GM23338 (cell line): Measurements from ENCODE around the gene DUSP19. TPM values are rescaled to one million over a fixed set of nuclear protein-coding genes. Genes with fewer than 3 reads are reported as not detected.

Experiments used
- ATAC-seq: fragments of 200-7000 bp; cut with Tn5 transposase; 3 replicates; pipeline ENCODE4 v1.9.1; 2020
- DNase-seq: peaks from one replicate; pipeline ENCODE4 v3.0.0-alpha.2; 2015; ENCODE audit warnings: low spot score
- H2AFZ ChIP-seq: fragments of 200-600 bp; sonication (generic); 2 replicates; pipeline ENCODE4 v1.8.0; 2016; ENCODE audit warnings: antibody characterized with exemption, mild to moderate bottlenecking, moderate library complexity
- H3F3A ChIP-seq: fragments of 200-600 bp; sonication (generic); replicated peaks from 2 replicates; pipeline ENCODE4 v1.8.0; 2017; ENCODE audit warnings: antibody characterized with exemption, mixed run types, low read depth
- H3K27ac ChIP-seq: fragments of 200-600 bp; sonication (generic); 2 replicates; pipeline ENCODE4 v1.6.1; 2016; ENCODE audit warnings: low read depth
- H3K27me3 ChIP-seq: fragments of 200-600 bp; sonication (generic); 2 replicates; pipeline ENCODE4 v1.8.0; 2016; ENCODE audit warnings: mild to moderate bottlenecking, mixed run types, moderate library complexity; ENCODE audit not compliant: insufficient read depth
- H3K36me3 ChIP-seq: fragments of 200-600 bp; sonication (generic); 2 replicates; pipeline ENCODE4 v1.8.0; 2016; ENCODE audit warnings: mild to moderate bottlenecking; ENCODE audit not compliant: insufficient read depth
- H3K4me1 ChIP-seq: fragments of 200-600 bp; sonication (generic); 2 replicates; pipeline ENCODE4 v1.8.0; 2016; ENCODE audit warnings: mild to moderate bottlenecking, moderate library complexity; ENCODE audit not compliant: insufficient read depth
- H3K4me2 ChIP-seq: fragments of 200-600 bp; sonication (generic); 2 replicates; pipeline ENCODE4 v1.7.1; 2017; ENCODE audit warnings: mixed run types
- H3K4me3 ChIP-seq: fragments of 200-600 bp; sonication (generic); 2 replicates; pipeline ENCODE4 v1.6.1; 2016; ENCODE audit warnings: mixed run types
- H3K79me2 ChIP-seq: fragments of 200-600 bp; sonication (generic); replicated peaks from 2 replicates; pipeline ENCODE4 v1.8.0; 2017; ENCODE audit warnings: mild to moderate bottlenecking; ENCODE audit not compliant: insufficient read depth
- H3K9me2 ChIP-seq: fragments of 200-600 bp; sonication (generic); 2 replicates; pipeline ENCODE4 v1.8.0; 2017; ENCODE audit not compliant: insufficient read depth
- H4K20me1 ChIP-seq: fragments of 200-600 bp; sonication (generic); replicated peaks from 2 replicates; pipeline ENCODE4 v1.8.0; 2017; ENCODE audit warnings: mild to moderate bottlenecking; ENCODE audit not compliant: insufficient read depth
- H3K27ac Mint-ChIP-seq: 2 replicates; pipeline ENCODE4 v1.8.0; 2020; ENCODE audit warnings: inconsistent platforms, mild to moderate bottlenecking, moderate library complexity, mixed read lengths
- H3K27me3 Mint-ChIP-seq: 3 replicates; pipeline ENCODE4 v1.8.0; 2022; ENCODE audit warnings: low read depth, mild to moderate bottlenecking, moderate library complexity, mixed read lengths, inconsistent platforms; ENCODE audit not compliant: insufficient read depth, poor library complexity
- H3K36me3 Mint-ChIP-seq: 3 replicates; pipeline ENCODE4 v1.8.0; 2021; ENCODE audit warnings: low read depth, mild to moderate bottlenecking, inconsistent platforms, moderate library complexity, mixed read lengths
- H3K4me1 Mint-ChIP-seq: 3 replicates; pipeline ENCODE4 v1.8.0; 2020; ENCODE audit warnings: mild to moderate bottlenecking, inconsistent platforms, mixed read lengths
- H3K4me3 Mint-ChIP-seq: 3 replicates; pipeline ENCODE4 v1.8.0; 2021; ENCODE audit warnings: moderate library complexity, mild to moderate bottlenecking, inconsistent platforms, mixed read lengths
- H3K9me3 Mint-ChIP-seq: 3 replicates; pipeline ENCODE4 v1.8.0; 2020; ENCODE audit warnings: moderate library complexity, mild to moderate bottlenecking, inconsistent platforms, mixed read lengths
- CREB1 ChIP-seq: fragments of 250-450 bp; sonication (Bioruptor Pico); IDR thresholded peaks from 2 replicates; pipeline ENCODE4 v1.5.0; 2020; ENCODE audit warnings: low read depth, mild to moderate bottlenecking, moderate library complexity
- ETS1 ChIP-seq: IDR thresholded peaks from 2 replicates; pipeline ENCODE4 v1.6.1; 2016; ENCODE audit warnings: antibody characterized with exemption
- EZH2 ChIP-seq: fragments of 200-600 bp; sonication (generic); IDR thresholded peaks from one replicate; pipeline ENCODE4 v1.8.0; 2017; ENCODE audit warnings: antibody characterized with exemption, mild to moderate bottlenecking, low read depth; ENCODE audit not compliant: unreplicated experiment
- EZH2phosphoT487 ChIP-seq: fragments of 200-600 bp; sonication (generic); IDR thresholded peaks from one replicate; pipeline ENCODE4 v1.8.1; 2018; ENCODE audit warnings: antibody characterized with exemption; ENCODE audit not compliant: unreplicated experiment
- JUNB ChIP-seq: IDR thresholded peaks from one replicate; pipeline ENCODE4 v1.6.1; 2016; ENCODE audit warnings: antibody characterized with exemption; ENCODE audit not compliant: unreplicated experiment
- NANOG ChIP-seq: IDR thresholded peaks from 2 replicates; pipeline ENCODE4 v1.6.1; 2016; ENCODE audit warnings: antibody characterized with exemption, borderline replicate concordance
- POLR2AphosphoS5 ChIP-seq: IDR thresholded peaks from 2 replicates; pipeline ENCODE4 v1.6.1; 2016; ENCODE audit warnings: antibody characterized with exemption, low read depth
- REST ChIP-seq: IDR thresholded peaks from one replicate; pipeline ENCODE4 v1.6.1; 2018; ENCODE audit warnings: antibody characterized with exemption; ENCODE audit not compliant: unreplicated experiment
- STAT1 ChIP-seq: IDR thresholded peaks from one replicate; pipeline ENCODE4 v1.6.1; 2016; ENCODE audit warnings: antibody characterized with exemption; ENCODE audit not compliant: unreplicated experiment
- ZNF114 ChIP-seq: fragments of 250-450 bp; sonication (Bioruptor Pico); IDR thresholded peaks from 2 replicates; pipeline ENCODE4 v1.5.0; 2020; ENCODE audit warnings: mild to moderate bottlenecking, moderate library complexity
- ZNF331 ChIP-seq: fragments of 250-450 bp; sonication (Bioruptor Pico); IDR thresholded peaks from 2 replicates; pipeline ENCODE4 v1.5.0; 2020; ENCODE audit warnings: low read depth, mild to moderate bottlenecking, moderate library complexity
- polyA plus RNA-seq: library from polyadenylated mRNA; unstranded; fragments of >200 nt; fragmentation: Nextera tagmentation; extraction: Ambion mirVana; gene quantifications from 2 replicates; pipeline ENCODE4 v1.2.1, GENCODE V29; 2016
- total RNA-seq: library from RNA; depleted of rRNA; stranded (reverse); fragments of >200 nt; shearing (Covaris generic); gene quantifications from 2 replicates; pipeline ENCODE4 v1.2.3, GENCODE V29; 2014
- TF ChIP-seq, protein P1 (sequence below): fragments of 250-450 bp; sonication (Bioruptor Pico); IDR thresholded peaks from 2 replicates; pipeline ENCODE4 v1.5.0; 2020; ENCODE audit warnings: mild to moderate bottlenecking, moderate library complexity
- TF ChIP-seq, protein P2 (sequence below), 2 experiments: fragments of 200-600 bp in 1 of 2; sonication (generic) in 1 of 2; conservative IDR thresholded peaks; 2 replicates each; pipeline versions ENCODE4 v1.5.1 to v1.6.1; 2016 to 2017; ENCODE audit warnings: antibody characterized with exemption in 2 of 2, low read depth in 2 of 2, mild to moderate bottlenecking in 2 of 2, moderate library complexity in 1 of 2

DUSP19 gene
- total and polyA plus RNA-seq, 2 experiments from 2014 or later: 1.9 to 2.8 TPM

GRCh38 chr2:183078163-183078463, 434 bp upstream of the DUSP19 start:
- H3K79me2 ChIP-seq: no peaks in the 10 kb centered on the region
- ATAC-seq (peak; percentile 84), DNase-seq (peak; percentile 84)
- H3K4me3 ChIP-seq: peak overlapping the region; percentile 49
- Mint-ChIP-seq H3K9me3 (no peaks in the 10 kb centered on the region), H3K27me3 (peaks cover 2% of the 10 kb centered on the region), H3K4me1 (peaks cover 19% of the 10 kb centered on the region), H3K4me3 (peak overlapping the region; percentile 87), H3K36me3 (no peaks in the 10 kb centered on the region), H3K27ac (no peak overlapping the region)
- H3K9me2 ChIP-seq: no peaks in the 10 kb centered on the region
- H4K20me1 ChIP-seq: no peaks in the 10 kb centered on the region
- H3K4me2 ChIP-seq: peak overlapping the region; percentile 65
- H3F3A ChIP-seq: no peaks in the 10 kb centered on the region
- no peaks in the 10 kb centered on the region for H3K36me3 ChIP-seq
- H3K4me1 ChIP-seq: peaks cover 15% of the 10 kb centered on the region
- peak overlapping the region; percentile 4; the same call in 1 of the 2 replicates for H2AFZ ChIP-seq
- H3K27ac ChIP-seq: no peak overlapping the region
- TF ChIP-seq JUNB (no peak), POLR2AphosphoS5 (no peak), EZH2phosphoT487 (no peak), EZH2 (no peak), NANOG (no peak), REST (no peak), CREB1 (CRISPR knock-in tag) (no peak), ETS1 (no peak), ZNF331 (CRISPR knock-in tag) (no peak), STAT1 (no peak), ZNF114 (CRISPR knock-in tag) (no peak)
- TF ChIP-seq, protein P1, sequence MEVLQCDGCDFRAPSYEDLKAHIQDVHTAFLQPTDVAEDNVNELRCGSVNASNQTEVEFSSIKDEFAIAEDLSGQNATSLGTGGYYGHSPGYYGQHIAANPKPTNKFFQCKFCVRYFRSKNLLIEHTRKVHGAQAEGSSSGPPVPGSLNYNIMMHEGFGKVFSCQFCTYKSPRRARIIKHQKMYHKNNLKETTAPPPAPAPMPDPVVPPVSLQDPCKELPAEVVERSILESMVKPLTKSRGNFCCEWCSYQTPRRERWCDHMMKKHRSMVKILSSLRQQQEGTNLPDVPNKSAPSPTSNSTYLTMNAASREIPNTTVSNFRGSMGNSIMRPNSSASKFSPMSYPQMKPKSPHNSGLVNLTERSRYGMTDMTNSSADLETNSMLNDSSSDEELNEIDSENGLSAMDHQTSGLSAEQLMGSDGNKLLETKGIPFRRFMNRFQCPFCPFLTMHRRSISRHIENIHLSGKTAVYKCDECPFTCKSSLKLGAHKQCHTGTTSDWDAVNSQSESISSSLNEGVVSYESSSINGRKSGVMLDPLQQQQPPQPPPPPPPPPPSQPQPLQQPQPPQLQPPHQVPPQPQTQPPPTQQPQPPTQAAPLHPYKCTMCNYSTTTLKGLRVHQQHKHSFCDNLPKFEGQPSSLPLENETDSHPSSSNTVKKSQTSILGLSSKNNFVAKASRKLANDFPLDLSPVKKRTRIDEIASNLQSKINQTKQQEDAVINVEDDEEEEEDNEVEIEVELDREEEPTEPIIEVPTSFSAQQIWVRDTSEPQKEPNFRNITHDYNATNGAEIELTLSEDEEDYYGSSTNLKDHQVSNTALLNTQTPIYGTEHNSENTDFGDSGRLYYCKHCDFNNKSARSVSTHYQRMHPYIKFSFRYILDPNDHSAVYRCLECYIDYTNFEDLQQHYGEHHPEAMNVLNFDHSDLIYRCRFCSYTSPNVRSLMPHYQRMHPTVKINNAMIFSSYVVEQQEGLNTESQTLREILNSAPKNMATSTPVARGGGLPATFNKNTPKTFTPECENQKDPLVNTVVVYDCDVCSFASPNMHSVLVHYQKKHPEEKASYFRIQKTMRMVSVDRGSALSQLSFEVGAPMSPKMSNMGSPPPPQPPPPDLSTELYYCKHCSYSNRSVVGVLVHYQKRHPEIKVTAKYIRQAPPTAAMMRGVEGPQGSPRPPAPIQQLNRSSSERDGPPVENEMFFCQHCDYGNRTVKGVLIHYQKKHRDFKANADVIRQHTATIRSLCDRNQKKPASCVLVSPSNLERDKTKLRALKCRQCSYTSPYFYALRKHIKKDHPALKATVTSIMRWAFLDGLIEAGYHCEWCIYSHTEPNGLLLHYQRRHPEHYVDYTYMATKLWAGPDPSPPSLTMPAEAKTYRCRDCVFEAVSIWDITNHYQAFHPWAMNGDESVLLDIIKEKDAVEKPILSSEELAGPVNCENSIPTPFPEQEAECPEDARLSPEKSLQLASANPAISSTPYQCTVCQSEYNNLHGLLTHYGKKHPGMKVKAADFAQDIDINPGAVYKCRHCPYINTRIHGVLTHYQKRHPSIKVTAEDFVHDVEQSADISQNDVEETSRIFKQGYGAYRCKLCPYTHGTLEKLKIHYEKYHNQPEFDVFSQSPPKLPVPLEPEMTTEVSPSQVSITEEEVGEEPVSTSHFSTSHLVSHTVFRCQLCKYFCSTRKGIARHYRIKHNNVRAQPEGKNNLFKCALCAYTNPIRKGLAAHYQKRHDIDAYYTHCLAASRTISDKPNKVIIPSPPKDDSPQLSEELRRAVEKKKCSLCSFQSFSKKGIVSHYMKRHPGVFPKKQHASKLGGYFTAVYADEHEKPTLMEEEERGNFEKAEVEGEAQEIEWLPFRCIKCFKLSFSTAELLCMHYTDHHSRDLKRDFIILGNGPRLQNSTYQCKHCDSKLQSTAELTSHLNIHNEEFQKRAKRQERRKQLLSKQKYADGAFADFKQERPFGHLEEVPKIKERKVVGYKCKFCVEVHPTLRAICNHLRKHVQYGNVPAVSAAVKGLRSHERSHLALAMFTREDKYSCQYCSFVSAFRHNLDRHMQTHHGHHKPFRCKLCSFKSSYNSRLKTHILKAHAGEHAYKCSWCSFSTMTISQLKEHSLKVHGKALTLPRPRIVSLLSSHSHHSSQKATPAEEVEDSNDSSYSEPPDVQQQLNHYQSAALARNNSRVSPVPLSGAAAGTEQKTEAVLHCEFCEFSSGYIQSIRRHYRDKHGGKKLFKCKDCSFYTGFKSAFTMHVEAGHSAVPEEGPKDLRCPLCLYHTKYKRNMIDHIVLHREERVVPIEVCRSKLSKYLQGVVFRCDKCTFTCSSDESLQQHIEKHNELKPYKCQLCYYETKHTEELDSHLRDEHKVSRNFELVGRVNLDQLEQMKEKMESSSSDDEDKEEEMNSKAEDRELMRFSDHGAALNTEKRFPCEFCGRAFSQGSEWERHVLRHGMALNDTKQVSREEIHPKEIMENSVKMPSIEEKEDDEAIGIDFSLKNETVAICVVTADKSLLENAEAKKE (CRISPR knock-in tag): no peak
- TF ChIP-seq, protein P2, sequence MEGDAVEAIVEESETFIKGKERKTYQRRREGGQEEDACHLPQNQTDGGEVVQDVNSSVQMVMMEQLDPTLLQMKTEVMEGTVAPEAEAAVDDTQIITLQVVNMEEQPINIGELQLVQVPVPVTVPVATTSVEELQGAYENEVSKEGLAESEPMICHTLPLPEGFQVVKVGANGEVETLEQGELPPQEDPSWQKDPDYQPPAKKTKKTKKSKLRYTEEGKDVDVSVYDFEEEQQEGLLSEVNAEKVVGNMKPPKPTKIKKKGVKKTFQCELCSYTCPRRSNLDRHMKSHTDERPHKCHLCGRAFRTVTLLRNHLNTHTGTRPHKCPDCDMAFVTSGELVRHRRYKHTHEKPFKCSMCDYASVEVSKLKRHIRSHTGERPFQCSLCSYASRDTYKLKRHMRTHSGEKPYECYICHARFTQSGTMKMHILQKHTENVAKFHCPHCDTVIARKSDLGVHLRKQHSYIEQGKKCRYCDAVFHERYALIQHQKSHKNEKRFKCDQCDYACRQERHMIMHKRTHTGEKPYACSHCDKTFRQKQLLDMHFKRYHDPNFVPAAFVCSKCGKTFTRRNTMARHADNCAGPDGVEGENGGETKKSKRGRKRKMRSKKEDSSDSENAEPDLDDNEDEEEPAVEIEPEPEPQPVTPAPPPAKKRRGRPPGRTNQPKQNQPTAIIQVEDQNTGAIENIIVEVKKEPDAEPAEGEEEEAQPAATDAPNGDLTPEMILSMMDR (conservative IDR thresholded peaks at IDR 0.05; ENCODE audit: low read depth in 2 of 2): no peak
- no peaks in the 10 kb centered on the region for H3K27me3 ChIP-seq
